ENCODE data around the gene OR52W1.

GRCh38 chr11:6240139-6240538 lies 41.1 kb downstream of the OR52W1 start:
- TF ChIP-seq CTCF (conservative IDR thresholded peaks at IDR 0.05): no peak
- no peak for TF ChIP-seq ZFX (IDR thresholded peaks at IDR 0.05)
